ENCODE measurements around the gene MAP2K5.

Gene MAP2K5

GRCh38 chr15:67732164-67732563 lies 189.7 kb downstream of the MAP2K5 start:
- TF ChIP-seq, protein P1, sequence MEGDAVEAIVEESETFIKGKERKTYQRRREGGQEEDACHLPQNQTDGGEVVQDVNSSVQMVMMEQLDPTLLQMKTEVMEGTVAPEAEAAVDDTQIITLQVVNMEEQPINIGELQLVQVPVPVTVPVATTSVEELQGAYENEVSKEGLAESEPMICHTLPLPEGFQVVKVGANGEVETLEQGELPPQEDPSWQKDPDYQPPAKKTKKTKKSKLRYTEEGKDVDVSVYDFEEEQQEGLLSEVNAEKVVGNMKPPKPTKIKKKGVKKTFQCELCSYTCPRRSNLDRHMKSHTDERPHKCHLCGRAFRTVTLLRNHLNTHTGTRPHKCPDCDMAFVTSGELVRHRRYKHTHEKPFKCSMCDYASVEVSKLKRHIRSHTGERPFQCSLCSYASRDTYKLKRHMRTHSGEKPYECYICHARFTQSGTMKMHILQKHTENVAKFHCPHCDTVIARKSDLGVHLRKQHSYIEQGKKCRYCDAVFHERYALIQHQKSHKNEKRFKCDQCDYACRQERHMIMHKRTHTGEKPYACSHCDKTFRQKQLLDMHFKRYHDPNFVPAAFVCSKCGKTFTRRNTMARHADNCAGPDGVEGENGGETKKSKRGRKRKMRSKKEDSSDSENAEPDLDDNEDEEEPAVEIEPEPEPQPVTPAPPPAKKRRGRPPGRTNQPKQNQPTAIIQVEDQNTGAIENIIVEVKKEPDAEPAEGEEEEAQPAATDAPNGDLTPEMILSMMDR (IDR thresholded peaks at IDR 0.05; ENCODE audit: low read depth, low read length), result no peak
- H3K4me3 ChIP-seq (ENCODE audit: low read depth, low read length), result no peak overlapping the region

- no peak overlapping the region for H3K4me3 ChIP-seq (ENCODE audit: low read depth, low read length)
- TF ChIP-seq, protein P1 (IDR thresholded peaks at IDR 0.05; ENCODE audit: low read depth, low read length), result no peak
Measured at GRCh38 chr15:67732671-67733374, 190.3 kb downstream of the MAP2K5 start.

GRCh38 chr15:67735896-67736295 lies 193.4 kb downstream of the MAP2K5 start:
- TF ChIP-seq, protein P1 (IDR thresholded peaks at IDR 0.05; ENCODE audit: low read depth, low read length), result no peak
- no peak overlapping the region for H3K4me3 ChIP-seq (ENCODE audit: low read depth, low read length)

- TF ChIP-seq, protein P1 (IDR thresholded peaks at IDR 0.05; ENCODE audit: low read depth, low read length), result no peak
- H3K4me3 ChIP-seq (ENCODE audit: low read depth, low read length), result no peak overlapping the region
Measured at GRCh38 chr15:67736810-67737209, 194.3 kb downstream of the MAP2K5 start.

DNA sequence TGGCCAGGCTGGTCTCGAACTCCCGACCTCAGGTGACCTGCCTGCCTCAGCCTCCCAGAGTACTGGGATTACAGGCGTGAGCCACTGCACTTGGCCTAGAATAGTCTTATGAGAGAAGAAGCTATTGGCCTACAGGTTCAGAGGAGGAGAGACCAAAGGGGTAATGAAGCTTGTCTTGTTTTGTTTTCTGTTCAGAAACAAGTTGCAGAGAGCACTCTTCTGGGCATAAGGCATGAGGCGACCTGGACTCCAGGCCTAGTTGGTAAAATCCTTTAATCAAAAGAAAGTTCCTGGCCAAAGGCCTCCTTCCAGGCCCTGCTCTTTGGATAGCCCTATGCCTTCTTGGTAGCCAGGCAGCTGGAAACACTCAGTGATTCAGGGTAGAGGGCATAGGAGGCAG lies 195.6 kb downstream of the MAP2K5 start:
- H3K4me3 ChIP-seq (ENCODE audit: low read depth, low read length), result no peak overlapping the region
- TF ChIP-seq, protein P1 (IDR thresholded peaks at IDR 0.05; ENCODE audit: low read depth, low read length), result no peak

- TF ChIP-seq, protein P1 (IDR thresholded peaks at IDR 0.05; ENCODE audit: low read depth, low read length), result no peak
- no peak overlapping the region for H3K4me3 ChIP-seq (ENCODE audit: low read depth, low read length)
Measured at GRCh38 chr15:67740405-67740804, 197.9 kb downstream of the MAP2K5 start.

- no peak overlapping the region for H3K4me3 ChIP-seq (ENCODE audit: low read depth, low read length)
- TF ChIP-seq, protein P1 (IDR thresholded peaks at IDR 0.05; ENCODE audit: low read depth, low read length), result no peak
Measured at GRCh38 chr15:67741308-67741707, 198.8 kb downstream of the MAP2K5 start.

Data from WI38 (cell line).